Measurements from ENCODE around the gene SLC48A1. TPM values are rescaled to one million over a fixed set of nuclear protein-coding genes. Genes with fewer than 3 reads are reported as not detected.

The SLC48A1 gene
- total RNA-seq, 1 experiment from 2014 or later = 20.0 TPM

GRCh38 chr12:47823422-47824086 lies 50.5 kb downstream of the SLC48A1 start:
- ATAC-seq (no peak), DNase-seq (ENCODE audit: low read depth, low spot score) (no peak)
- Histone ChIP-seq H3K36me3 (ENCODE audit: control insufficient read depth in 1 of 2, insufficient read depth in 2 of 2, low read length in 2 of 2) (no peaks in the 10 kb centered on the region), H3K9me2 (ENCODE audit: insufficient read depth) (no peaks in the 10 kb centered on the region), H3K9me3 (ENCODE audit: control insufficient read depth in 1 of 2, insufficient read depth in 1 of 2, low read depth in 1 of 2, low read length in 2 of 2) (no peaks in the 10 kb centered on the region), H3K4me1 (ENCODE audit: control insufficient read depth in 1 of 2, insufficient read depth in 2 of 2, low read length in 2 of 2) (peaks cover 35 to 54% of the 10 kb centered on the region in 2 experiments), H3K4me2 (ENCODE audit: low read length) (no peak overlapping the region), H3K9ac (ENCODE audit: low read length) (no peak overlapping the region), H3K27me3 (ENCODE audit: insufficient read depth, low read length) (no peaks in the 10 kb centered on the region), H3K4me3 (replicated peaks in 1 of 2; ENCODE audit: low read depth in 1 of 2, low read length in 2 of 2) (no peak overlapping the region), H4K20me1 (ENCODE audit: insufficient read depth) (no peaks in the 10 kb centered on the region), H3K79me2 (ENCODE audit: insufficient read depth, low read length) (peaks cover 12% of the 10 kb centered on the region), H3K27ac (ENCODE audit: low read depth, low read length) (no peak overlapping the region), H2AFZ (ENCODE audit: low read depth, low read length, poor library complexity, severe bottlenecking) (no peak overlapping the region)
- RAD21 ChIA-PET (ENCODE audit: low non-redundant PET in 1 of 2, low total read pairs in 2 of 2, uncharacterized antibody in 2 of 2, unreplicated experiment in 2 of 2) = no interaction called here
- CTCF ChIA-PET = no interaction called here
- intact Hi-C loops (cut with micrococcal nuclease) = no loop called here
- TF ChIP-seq RAD21 (IDR thresholded peaks at IDR 0.05; ENCODE audit: low read depth) = no peak
- no peak for TF ChIP-seq POLR2AphosphoS5 (IDR thresholded peaks at IDR 0.05; ENCODE audit: low read depth, low read length)
- no peak for TF ChIP-seq JUND (IDR thresholded peaks at IDR 0.05)
- POLR2A ChIA-PET = no interaction called here
- no TSS peak for BruUV-seq (replicated peaks)

GRCh38 chr12:47824198-47824597 lies 51.2 kb downstream of the SLC48A1 start:
- RAD21 ChIA-PET (ENCODE audit: low non-redundant PET in 1 of 2, low total read pairs in 2 of 2, uncharacterized antibody in 2 of 2, unreplicated experiment in 2 of 2) = no interaction called here
- CTCF ChIA-PET = no interaction called here
- no peak overlapping the region for H3K4me2 ChIP-seq (ENCODE audit: low read length)
- TF ChIP-seq POLR2A (IDR thresholded peaks at IDR 0.05; ENCODE audit: borderline replicate concordance, extremely low read depth, insufficient read depth, insufficient read length) = no peak
- TF ChIP-seq ELF1 (IDR thresholded peaks at IDR 0.05; ENCODE audit: borderline replicate concordance, low read depth) = no peak
- TF ChIP-seq EZH2phosphoT487 (IDR thresholded peaks at IDR 0.05; ENCODE audit: borderline replicate concordance) = no peak
- TF ChIP-seq, protein P1, sequence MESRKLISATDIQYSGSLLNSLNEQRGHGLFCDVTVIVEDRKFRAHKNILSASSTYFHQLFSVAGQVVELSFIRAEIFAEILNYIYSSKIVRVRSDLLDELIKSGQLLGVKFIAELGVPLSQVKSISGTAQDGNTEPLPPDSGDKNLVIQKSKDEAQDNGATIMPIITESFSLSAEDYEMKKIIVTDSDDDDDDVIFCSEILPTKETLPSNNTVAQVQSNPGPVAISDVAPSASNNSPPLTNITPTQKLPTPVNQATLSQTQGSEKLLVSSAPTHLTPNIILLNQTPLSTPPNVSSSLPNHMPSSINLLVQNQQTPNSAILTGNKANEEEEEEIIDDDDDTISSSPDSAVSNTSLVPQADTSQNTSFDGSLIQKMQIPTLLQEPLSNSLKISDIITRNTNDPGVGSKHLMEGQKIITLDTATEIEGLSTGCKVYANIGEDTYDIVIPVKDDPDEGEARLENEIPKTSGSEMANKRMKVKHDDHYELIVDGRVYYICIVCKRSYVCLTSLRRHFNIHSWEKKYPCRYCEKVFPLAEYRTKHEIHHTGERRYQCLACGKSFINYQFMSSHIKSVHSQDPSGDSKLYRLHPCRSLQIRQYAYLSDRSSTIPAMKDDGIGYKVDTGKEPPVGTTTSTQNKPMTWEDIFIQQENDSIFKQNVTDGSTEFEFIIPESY (IDR thresholded peaks at IDR 0.05; ENCODE audit: extremely low read depth, insufficient replicate concordance, low read length) = no peak
- no peak for TF ChIP-seq SIN3A (IDR thresholded peaks at IDR 0.05; ENCODE audit: low read depth)
- TF ChIP-seq CTCF (IDR thresholded peaks at IDR 0.05 in 2 of 3, conservative IDR thresholded peaks at IDR 0.05 in 1 of 3; ENCODE audit: borderline replicate concordance in 1 of 3, insufficient read depth in 1 of 3, low read depth in 2 of 3, low read length in 2 of 3) = no peak
- no peak for TF ChIP-seq JUND (IDR thresholded peaks at IDR 0.05)
- no peak for TF ChIP-seq RAD21 (IDR thresholded peaks at IDR 0.05; ENCODE audit: low read depth)
- TF ChIP-seq, protein P2, sequence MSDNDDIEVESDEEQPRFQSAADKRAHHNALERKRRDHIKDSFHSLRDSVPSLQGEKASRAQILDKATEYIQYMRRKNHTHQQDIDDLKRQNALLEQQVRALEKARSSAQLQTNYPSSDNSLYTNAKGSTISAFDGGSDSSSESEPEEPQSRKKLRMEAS (IDR thresholded peaks at IDR 0.05) = no peak
- TF ChIP-seq TCF7L2 (IDR thresholded peaks at IDR 0.05; ENCODE audit: borderline replicate concordance, extremely low read depth, insufficient read depth, insufficient read length) = no peak
- no peak for TF ChIP-seq YY1 (IDR thresholded peaks at IDR 0.05; ENCODE audit: extremely low read depth, insufficient replicate concordance, low read depth, low read length)
- no peak for TF ChIP-seq EZH2 (IDR thresholded peaks at IDR 0.05)
- no peak for TF ChIP-seq ZNF274 (IDR thresholded peaks at IDR 0.05; ENCODE audit: low read depth, low read length)
- no peak for TF ChIP-seq ATF3 (IDR thresholded peaks at IDR 0.05)
- TF ChIP-seq SP1 (IDR thresholded peaks at IDR 0.05; ENCODE audit: low read depth) = no peak
- no peak for TF ChIP-seq SRF (IDR thresholded peaks at IDR 0.05; ENCODE audit: low read depth)

More at GRCh38 chr12:47824198-47824597, 51.2 kb downstream of the SLC48A1 start:
- POLR2A ChIA-PET = no interaction called here
- Histone ChIP-seq H3K9ac (ENCODE audit: low read length) (no peak overlapping the region), H3K27ac (ENCODE audit: low read depth, low read length) (no peak overlapping the region), H3K79me2 (ENCODE audit: insufficient read depth, low read length) (peaks cover 6% of the 10 kb centered on the region; the same call in 1 of the 2 replicates), H4K20me1 (ENCODE audit: insufficient read depth) (no peaks in the 10 kb centered on the region), H3K9me2 (ENCODE audit: insufficient read depth) (no peaks in the 10 kb centered on the region), H3K36me3 (ENCODE audit: control insufficient read depth in 1 of 2, insufficient read depth in 2 of 2, low read length in 2 of 2) (no peaks in the 10 kb centered on the region), H3K4me1 (ENCODE audit: control insufficient read depth in 1 of 2, insufficient read depth in 2 of 2, low read length in 2 of 2) (peaks cover 38 to 56% of the 10 kb centered on the region in 2 experiments), H3K4me3 (replicated peaks in 1 of 2; ENCODE audit: low read depth in 1 of 2, low read length in 2 of 2) (no peak overlapping the region), H3K27me3 (ENCODE audit: insufficient read depth, low read length) (no peaks in the 10 kb centered on the region), H2AFZ (ENCODE audit: low read depth, low read length, poor library complexity, severe bottlenecking) (no peak overlapping the region), H3K9me3 (ENCODE audit: control insufficient read depth in 1 of 2, insufficient read depth in 1 of 2, low read depth in 1 of 2, low read length in 2 of 2) (no peaks in the 10 kb centered on the region)
- no TSS peak for BruUV-seq (replicated peaks)
- intact Hi-C loops (cut with micrococcal nuclease) = no loop called here
- ATAC-seq = no peak
- no peak for DNase-seq (ENCODE audit: low read depth, low spot score)
